ENCODE data around the gene SMAGP.
A peak's percentile ranks its signal among the peaks of the same experiment; 100 is the strongest.
"Not testable (repeated sequence)": the region's sequence is repeated elsewhere in the genome, so short reads cannot be mapped to it uniquely, and the experiment has no call there.

SMAGP gene

GRCh38 chr12:51270951-51271518, 820 bp upstream of the SMAGP start:
- TF ChIP-seq CTCF (IDR thresholded peaks at IDR 0.05; ENCODE audit: low read depth, low read length), result no peak
- peak overlapping the region; percentile 64 for H3K4me3 ChIP-seq (ENCODE audit: low read depth, low read length)
- peak; percentile 86 for DNase-seq (ENCODE audit: low read depth, low spot score)
- in situ Hi-C loops (cut with HindIII; ENCODE audit: low sequenced_read_pairs), result no loop called here

GRCh38 chr12:51269174-51270066, 795 bp downstream of the SMAGP start:
- TF ChIP-seq CTCF (IDR thresholded peaks at IDR 0.05; ENCODE audit: low read depth, low read length), result peak; percentile 30
- peak overlapping the region; percentile 64 for H3K4me3 ChIP-seq (ENCODE audit: low read depth, low read length)
- peak; percentile 39 for DNase-seq (ENCODE audit: low read depth, low spot score)

GRCh38 chr12:51265024-51265423, 5.2 kb downstream of the SMAGP start:
- in situ Hi-C loops (cut with HindIII; ENCODE audit: low sequenced_read_pairs), result no loop called here

More at GRCh38 chr12:51269174-51270066, 795 bp downstream of the SMAGP start:
- in situ Hi-C loops (cut with HindIII; ENCODE audit: low sequenced_read_pairs), result no loop called here

GRCh38 chr12:51264297-51264696, 5.9 kb downstream of the SMAGP start:
- no peak for DNase-seq (ENCODE audit: low read depth, low spot score)
- H3K4me3 ChIP-seq (ENCODE audit: low read depth, low read length), result no peak overlapping the region
- no peak for TF ChIP-seq CTCF (IDR thresholded peaks at IDR 0.05; ENCODE audit: low read depth, low read length)
- in situ Hi-C loops (cut with HindIII; ENCODE audit: low sequenced_read_pairs), result no loop called here

More at GRCh38 chr12:51265024-51265423, 5.2 kb downstream of the SMAGP start:
- DNase-seq (ENCODE audit: low read depth, low spot score), result no peak
- no peak for TF ChIP-seq CTCF (IDR thresholded peaks at IDR 0.05; ENCODE audit: low read depth, low read length)
- no peak overlapping the region for H3K4me3 ChIP-seq (ENCODE audit: low read depth, low read length)

- in situ Hi-C loops (cut with HindIII; ENCODE audit: low sequenced_read_pairs), result no loop called here
- TF ChIP-seq CTCF (IDR thresholded peaks at IDR 0.05; ENCODE audit: low read depth, low read length), result no peak
- no peak for DNase-seq (ENCODE audit: low read depth, low spot score)
- H3K4me3 ChIP-seq (ENCODE audit: low read depth, low read length), result no peak overlapping the region
Measured at GRCh38 chr12:51263341-51263740, 6.9 kb downstream of the SMAGP start.

GRCh38 chr12:51262758-51263177, 7.4 kb downstream of the SMAGP start:
- TF ChIP-seq CTCF (IDR thresholded peaks at IDR 0.05; ENCODE audit: low read depth, low read length), result peak; percentile 55

GRCh38 chr12:51259600-51259999, 10.6 kb downstream of the SMAGP start:
- H3K4me3 ChIP-seq (ENCODE audit: low read depth, low read length); DNase-seq (ENCODE audit: low read depth, low spot score); in situ Hi-C loops (cut with HindIII; ENCODE audit: low sequenced_read_pairs): not testable (repeated sequence)

More at GRCh38 chr12:51262758-51263177, 7.4 kb downstream of the SMAGP start:
- in situ Hi-C loops (cut with HindIII; ENCODE audit: low sequenced_read_pairs), result no loop called here
- peak; percentile 52 for DNase-seq (ENCODE audit: low read depth, low spot score)
- no peak overlapping the region for H3K4me3 ChIP-seq (ENCODE audit: low read depth, low read length)

Data from astrocyte of the spinal cord (primary cell).